Astrocyte (in vitro differentiated cells and primary cell): ENCODE measurements around the gene PPFIA1. TPM values are rescaled to one million over a fixed set of nuclear protein-coding genes. Genes with fewer than 3 reads are reported as not detected.

Experiments
- DNase-seq: peaks from one replicate; pipeline ENCODE4 v3.0.0-alpha.2; 2010; ENCODE audit warnings: low read depth
- FAIRE-seq: peaks from 2 replicates; lab custom pipeline; 2011; peaks lifted over from hg19 to GRCh38; lab: Jason Lieb, UNC
- H2AFZ ChIP-seq: 2 replicates; pipeline ENCODE4 v1.6.0; 2012; ENCODE audit warnings: low read depth, low read length, inconsistent platforms
- H3K27ac ChIP-seq: 2 replicates; pipeline ENCODE4 v1.5.1; 2011; ENCODE audit warnings: low read depth, low read length, inconsistent platforms
- H3K27me3 ChIP-seq: 2 replicates; pipeline ENCODE4 v1.6.0; 2011; ENCODE audit warnings: low read length, inconsistent platforms; ENCODE audit not compliant: insufficient read depth
- H3K36me3 ChIP-seq: 2 replicates; pipeline ENCODE4 v1.5.1; 2011; ENCODE audit warnings: low read length, inconsistent platforms; ENCODE audit not compliant: insufficient read depth
- H3K4me1 ChIP-seq: 2 replicates; pipeline ENCODE4 v1.5.1; 2011; ENCODE audit warnings: low read length, inconsistent platforms; ENCODE audit not compliant: insufficient read depth
- H3K4me2 ChIP-seq: 2 replicates; pipeline ENCODE4 v1.6.0; 2012; ENCODE audit warnings: low read length, inconsistent platforms
- H3K4me3 ChIP-seq: 2 replicates; pipeline ENCODE4 v1.5.1; 2011; ENCODE audit warnings: low read depth, mild to moderate bottlenecking, low read length, inconsistent platforms; ENCODE audit not compliant: insufficient read depth
- H3K79me2 ChIP-seq: 2 replicates; pipeline ENCODE4 v1.6.0; 2012; ENCODE audit warnings: mild to moderate bottlenecking, low read length, inconsistent platforms; ENCODE audit not compliant: insufficient read depth
- H3K9ac ChIP-seq: 2 replicates; pipeline ENCODE4 v1.6.0; 2012; ENCODE audit warnings: mild to moderate bottlenecking, low read length, inconsistent platforms
- H3K9me3 ChIP-seq: 2 replicates; pipeline ENCODE4 v1.5.1; 2012; ENCODE audit warnings: low read depth, mild to moderate bottlenecking, low read length, inconsistent platforms; ENCODE audit not compliant: insufficient read depth
- H4K20me1 ChIP-seq: 2 replicates; pipeline ENCODE4 v1.6.0; 2012; ENCODE audit warnings: low read length, inconsistent platforms; ENCODE audit not compliant: insufficient read depth
- H3K27ac Mint-ChIP-seq: one replicate; pipeline ENCODE4 v1.8.0; 2021; ENCODE audit warnings: mild to moderate bottlenecking, mixed read lengths; ENCODE audit not compliant: unreplicated experiment
- H3K27me3 Mint-ChIP-seq: one replicate; pipeline ENCODE4 v1.8.0; 2021; ENCODE audit warnings: low read depth, mixed read lengths; ENCODE audit not compliant: unreplicated experiment
- H3K36me3 Mint-ChIP-seq: one replicate; pipeline ENCODE4 v1.8.0; 2021; ENCODE audit warnings: low read depth, mixed read lengths; ENCODE audit not compliant: unreplicated experiment
- H3K4me1 Mint-ChIP-seq: one replicate; pipeline ENCODE4 v1.8.0; 2021; ENCODE audit warnings: low read depth, mixed read lengths; ENCODE audit not compliant: unreplicated experiment
- H3K4me3 Mint-ChIP-seq: one replicate; pipeline ENCODE4 v1.8.0; 2021; ENCODE audit warnings: mild to moderate bottlenecking, moderate library complexity, mixed read lengths; ENCODE audit not compliant: unreplicated experiment
- H3K9me3 Mint-ChIP-seq: one replicate; pipeline ENCODE4 v1.8.0; 2021; ENCODE audit warnings: mild to moderate bottlenecking, mixed read lengths; ENCODE audit not compliant: unreplicated experiment
- EZH2 ChIP-seq: IDR thresholded peaks from 2 replicates; pipeline ENCODE4 v1.6.1; 2012; ENCODE audit warnings: mild to moderate bottlenecking, low read length, inconsistent platforms; ENCODE audit not compliant: insufficient read depth
- total RNA-seq: library from RNA; stranded (reverse); gene quantifications from 2 replicates; pipeline ENCODE4 v1.2.1, GENCODE V29; 2021
- TF ChIP-seq, protein P1 (sequence below): IDR thresholded peaks from 2 replicates; pipeline ENCODE4 v1.5.1; 2011; ENCODE audit warnings: low read depth, mild to moderate bottlenecking, inconsistent platforms, low read length, moderate library complexity; ENCODE audit not compliant: insufficient read depth

PPFIA1 gene
- total RNA-seq, 1 donor from 2014 or later, result 54.7 TPM

DNA sequence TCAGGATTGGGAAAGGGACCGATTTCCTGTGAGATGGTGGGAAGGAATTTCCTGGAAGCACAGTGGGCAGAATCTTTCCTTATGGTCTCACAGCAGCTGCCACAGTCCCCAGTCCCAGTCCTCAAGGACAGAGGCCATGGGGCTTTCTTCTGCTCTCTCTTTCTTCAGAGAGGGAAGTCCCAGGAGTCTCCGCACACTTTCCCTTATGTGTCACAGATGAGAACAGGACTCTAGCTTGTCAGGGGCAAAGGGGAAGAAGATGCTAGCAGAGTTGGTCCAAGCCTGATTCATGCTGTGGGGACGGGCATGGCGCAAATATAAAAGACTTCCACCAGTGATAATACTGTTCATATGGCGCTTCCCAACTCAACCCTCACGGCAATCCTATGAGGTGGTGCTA, 7.5 kb upstream of the PPFIA1 start:
- H3K4me1 Mint-ChIP-seq, result peaks cover 6% of the 10 kb centered on the region

DNA sequence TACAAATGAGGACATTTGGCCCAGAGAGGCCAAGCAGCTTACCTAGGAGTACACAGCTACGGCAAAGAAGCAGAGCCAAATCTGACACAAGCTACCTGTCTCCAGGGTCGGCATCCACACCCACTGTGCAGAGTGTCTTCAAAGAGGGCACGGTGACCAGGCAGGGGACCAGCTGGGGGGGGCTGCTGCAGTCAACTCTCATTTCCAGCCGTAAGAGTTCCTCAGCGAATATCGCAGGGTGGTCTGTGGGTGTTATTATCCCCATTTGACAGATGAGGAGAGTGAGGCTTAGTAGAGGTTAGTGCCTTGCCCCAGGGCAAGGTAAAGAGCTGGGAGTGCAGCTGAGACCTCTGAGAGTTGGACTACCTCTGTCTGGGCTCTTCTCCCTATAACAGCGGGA, 7.1 kb upstream of the PPFIA1 start:
- H3K9me3 Mint-ChIP-seq, result no peaks in the 10 kb centered on the region
- no peak overlapping the region for H3K27ac ChIP-seq
- H2AFZ ChIP-seq, result no peak overlapping the region
- no peak overlapping the region for H3K27ac Mint-ChIP-seq
- H3K4me1 Mint-ChIP-seq, result peaks cover 6% of the 10 kb centered on the region
- H3K9me3 ChIP-seq, result no peaks in the 10 kb centered on the region
- H3K27me3 ChIP-seq, result peaks cover 2% of the 10 kb centered on the region
- DNase-seq, result no peak
- no peaks in the 10 kb centered on the region for H3K36me3 Mint-ChIP-seq
- H3K4me1 ChIP-seq, result peaks cover 7% of the 10 kb centered on the region
- H3K27me3 Mint-ChIP-seq, result peaks cover 8% of the 10 kb centered on the region
- no peak overlapping the region for H3K9ac ChIP-seq
- no peaks in the 10 kb centered on the region for H4K20me1 ChIP-seq
- no peak overlapping the region for H3K4me2 ChIP-seq
- H3K4me3 Mint-ChIP-seq, result no peak overlapping the region
- no peak for TF ChIP-seq EZH2
- TF ChIP-seq, protein P1, sequence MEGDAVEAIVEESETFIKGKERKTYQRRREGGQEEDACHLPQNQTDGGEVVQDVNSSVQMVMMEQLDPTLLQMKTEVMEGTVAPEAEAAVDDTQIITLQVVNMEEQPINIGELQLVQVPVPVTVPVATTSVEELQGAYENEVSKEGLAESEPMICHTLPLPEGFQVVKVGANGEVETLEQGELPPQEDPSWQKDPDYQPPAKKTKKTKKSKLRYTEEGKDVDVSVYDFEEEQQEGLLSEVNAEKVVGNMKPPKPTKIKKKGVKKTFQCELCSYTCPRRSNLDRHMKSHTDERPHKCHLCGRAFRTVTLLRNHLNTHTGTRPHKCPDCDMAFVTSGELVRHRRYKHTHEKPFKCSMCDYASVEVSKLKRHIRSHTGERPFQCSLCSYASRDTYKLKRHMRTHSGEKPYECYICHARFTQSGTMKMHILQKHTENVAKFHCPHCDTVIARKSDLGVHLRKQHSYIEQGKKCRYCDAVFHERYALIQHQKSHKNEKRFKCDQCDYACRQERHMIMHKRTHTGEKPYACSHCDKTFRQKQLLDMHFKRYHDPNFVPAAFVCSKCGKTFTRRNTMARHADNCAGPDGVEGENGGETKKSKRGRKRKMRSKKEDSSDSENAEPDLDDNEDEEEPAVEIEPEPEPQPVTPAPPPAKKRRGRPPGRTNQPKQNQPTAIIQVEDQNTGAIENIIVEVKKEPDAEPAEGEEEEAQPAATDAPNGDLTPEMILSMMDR, result no peak
- FAIRE-seq, result no peak
- H3K4me3 ChIP-seq, result no peak overlapping the region
- no peaks in the 10 kb centered on the region for H3K79me2 ChIP-seq
- H3K36me3 ChIP-seq, result no peaks in the 10 kb centered on the region

More for the DNA sequence above, 7.5 kb upstream of the PPFIA1 start:
- Mint-ChIP-seq H3K9me3 (no peaks in the 10 kb centered on the region), H3K4me3 (no peak overlapping the region), H3K27me3 (peaks cover 8% of the 10 kb centered on the region), H3K36me3 (no peaks in the 10 kb centered on the region), H3K27ac (no peak overlapping the region)
- no peak for TF ChIP-seq EZH2
- TF ChIP-seq, protein P1, result no peak
- DNase-seq, result no peak
- no peak overlapping the region for H3K4me3 ChIP-seq
- H3K79me2 ChIP-seq, result no peaks in the 10 kb centered on the region
- H3K4me2 ChIP-seq, result no peak overlapping the region
- H3K27me3 ChIP-seq, result no peaks in the 10 kb centered on the region
- no peaks in the 10 kb centered on the region for H3K36me3 ChIP-seq
- H3K9ac ChIP-seq, result no peak overlapping the region
- FAIRE-seq, result no peak
- no peaks in the 10 kb centered on the region for H4K20me1 ChIP-seq
- peaks cover 7% of the 10 kb centered on the region for H3K4me1 ChIP-seq
- H3K27ac ChIP-seq, result no peak overlapping the region
- H2AFZ ChIP-seq, result no peak overlapping the region
- H3K9me3 ChIP-seq, result no peaks in the 10 kb centered on the region

DNA sequence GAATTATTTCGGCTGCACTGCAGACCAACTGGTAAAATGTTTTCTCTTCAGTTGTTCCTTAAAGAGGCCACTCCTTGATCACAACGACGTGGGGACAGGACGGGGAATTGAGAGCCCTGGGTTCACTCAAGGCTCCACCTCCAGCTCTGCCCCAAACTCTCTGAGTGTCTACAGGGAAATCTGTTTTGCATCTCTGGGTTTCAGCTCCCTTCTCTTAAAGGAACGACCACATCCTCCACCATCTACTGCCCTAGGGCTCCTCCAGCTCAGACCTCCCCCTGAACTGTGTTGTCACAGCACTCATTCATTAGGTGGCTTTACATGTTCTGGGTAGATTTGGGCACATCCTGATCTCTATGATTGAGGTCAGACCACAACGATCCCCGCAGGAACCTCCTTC, 5.1 kb upstream of the PPFIA1 start:
- no peak overlapping the region for H3K27ac Mint-ChIP-seq
- no peak for FAIRE-seq
- H3K4me1 Mint-ChIP-seq, result peaks cover 6% of the 10 kb centered on the region

More for the DNA sequence above, 5.1 kb upstream of the PPFIA1 start:
- no peaks in the 10 kb centered on the region for H4K20me1 ChIP-seq
- H3K9me3 ChIP-seq, result no peaks in the 10 kb centered on the region
- Mint-ChIP-seq H3K27me3 (peaks cover 8% of the 10 kb centered on the region), H3K9me3 (no peaks in the 10 kb centered on the region), H3K36me3 (no peaks in the 10 kb centered on the region), H3K4me3 (no peak overlapping the region)
- no peak for DNase-seq
- H3K27me3 ChIP-seq, result peaks cover 2% of the 10 kb centered on the region
- no peak overlapping the region for H3K4me2 ChIP-seq
- H3K4me3 ChIP-seq, result no peak overlapping the region
- H3K9ac ChIP-seq, result no peak overlapping the region
- no peaks in the 10 kb centered on the region for H3K79me2 ChIP-seq
- no peak for TF ChIP-seq EZH2
- TF ChIP-seq, protein P1, result no peak
- no peak overlapping the region for H3K27ac ChIP-seq
- H3K4me1 ChIP-seq, result peaks cover 7% of the 10 kb centered on the region
- H2AFZ ChIP-seq, result no peak overlapping the region
- H3K36me3 ChIP-seq, result no peaks in the 10 kb centered on the region
